Common myeloid progenitor, CD34-positive (primary cell): ENCODE data around the gene IRX6.

Source experiments
- CTCF ChIA-PET: fragments of 350-600 bp; sonication (Branson Sonifier 250); formaldehyde crosslinking; loops from one replicate; lab custom pipeline; 2021; ENCODE audit warnings: antibody characterized with exemption; lab: Charles Lee
- POLR2A ChIA-PET: fragments of 350-600 bp; sonication (Branson Sonifier 250); formaldehyde crosslinking; loops from one replicate; lab custom pipeline; 2021; ENCODE audit warnings: antibody characterized with exemption; lab: Charles Lee
- DNase-seq, 3 donors: peaks; one replicate each; pipeline versions ENCODE4 v3.0.0 to v3.0.0-alpha.2; 2013
- H3K27ac ChIP-seq, 2 experiments: 1 replicate in 1 of 2; 2 replicates in 1 of 2; pipeline ENCODE4 v1.7.0; 2013; ENCODE audit warnings: inconsistent platforms in 2 of 2, low read length in 2 of 2, mild to moderate bottlenecking in 2 of 2, low read depth in 1 of 2, moderate library complexity in 1 of 2; ENCODE audit not compliant: severe bottlenecking in 2 of 2, insufficient read depth in 1 of 2, poor library complexity in 1 of 2
- H3K27me3 ChIP-seq, 5 experiments: replicated peaks in 2 of 5; 1 replicate in 3 of 5; 2 replicates in 2 of 5; pipeline versions ENCODE4 v1.6.1 to v1.7.0; 2013; ENCODE audit warnings: low read length in 4 of 5, mild to moderate bottlenecking in 2 of 5, moderate library complexity in 2 of 5, inconsistent platforms in 1 of 5; ENCODE audit not compliant: insufficient read depth in 5 of 5, control insufficient read depth in 4 of 5
- H3K36me3 ChIP-seq, 4 experiments: 1 replicate in 2 of 4; 2 replicates in 2 of 4; pipeline versions ENCODE4 v1.6.1 to v1.7.0; 2013; ENCODE audit warnings: low read length in 3 of 4, control low read depth in 1 of 4, mild to moderate bottlenecking in 1 of 4; ENCODE audit not compliant: control insufficient read depth in 4 of 4, insufficient read depth in 4 of 4
- H3K4me1 ChIP-seq, 4 experiments: 1 replicate in 3 of 4; 2 replicates in 1 of 4; pipeline versions ENCODE4 v1.6.1 to v1.7.1; 2013; ENCODE audit warnings: low read length in 3 of 4, mild to moderate bottlenecking in 3 of 4, control low read depth in 1 of 4, inconsistent platforms in 1 of 4, moderate library complexity in 1 of 4; ENCODE audit not compliant: control insufficient read depth in 4 of 4, insufficient read depth in 4 of 4; ENCODE audit errors: control extremely low read depth in 1 of 4
- H3K4me3 ChIP-seq, 7 experiments: 1 replicate in 4 of 7; 2 replicates in 3 of 7; pipeline versions ENCODE4 v1.5.1 to v1.7.0; 2013; ENCODE audit warnings: mild to moderate bottlenecking in 7 of 7, low read length in 6 of 7, moderate library complexity in 6 of 7, inconsistent platforms in 2 of 7, low read depth in 2 of 7, control low read depth in 1 of 7; ENCODE audit not compliant: insufficient read depth in 4 of 7, control insufficient read depth in 1 of 7; ENCODE audit errors: extremely low read depth in 1 of 7
- H3K9me3 ChIP-seq, 5 experiments: 1 replicate in 4 of 5; 2 replicates in 1 of 5; pipeline versions ENCODE4 v1.6.1 to v1.7.1; 2013; ENCODE audit warnings: low read length in 4 of 5, mild to moderate bottlenecking in 2 of 5, inconsistent platforms in 1 of 5, low read depth in 1 of 5, moderate library complexity in 1 of 5; ENCODE audit not compliant: control insufficient read depth in 4 of 5, insufficient read depth in 2 of 5; ENCODE audit errors: control extremely low read depth in 1 of 5
- whole genome bisulfite sequencing: methylation state at CpG from one replicate; pipeline ENCODE4 v1.1.5; 2013; ENCODE audit not compliant: insufficient coverage; 5-methylcytosine and 5-hydroxymethylcytosine counted together

Gene IRX6

GRCh38 chr16:55329791-55330428 is 5.9 kb downstream of the IRX6 start:
- POLR2A ChIA-PET = no interaction called here
- no peaks in the 10 kb centered on the region for H3K36me3 ChIP-seq

GRCh38 chr16:55330781-55331647 is 7.0 kb downstream of the IRX6 start:
- ChIA-PET POLR2A (no interaction called here), CTCF (interaction anchor here (0.9 kb wide), 1 partner anchor 8 kb away, joined by 3 read pairs; no protein-coding TSS in a partner anchor)
- DNase-seq = peak; percentile 29 to 57 (median 55)
- no peaks in the 10 kb centered on the region for H3K36me3 ChIP-seq
- H3K27me3 ChIP-seq = peaks cover 6 to 98% (median 52%) of the 10 kb centered on the region in 5 experiments
- 1% methylated on average over 35 of the region's 53 CpGs for WGBS
- no peak overlapping the region for H3K27ac ChIP-seq
- H3K4me3 ChIP-seq = peak overlapping the region in 5 of 7 experiments; percentile 32 to 61 (median 52)
- peaks cover 0 to 2% (median 0%) of the 10 kb centered on the region in 5 experiments for H3K9me3 ChIP-seq
- peaks cover 0 to 16% (median 8%) of the 10 kb centered on the region in 4 experiments for H3K4me1 ChIP-seq

More at GRCh38 chr16:55329791-55330428, 5.9 kb downstream of the IRX6 start:
- CTCF ChIA-PET = interaction anchor here (0.9 kb wide), 1 partner anchor 9 kb away, joined by 3 read pairs; no protein-coding TSS in a partner anchor
- Histone ChIP-seq H3K27ac (no peak overlapping the region), H3K27me3 (peaks cover 6 to 98% (median 58%) of the 10 kb centered on the region in 5 experiments), H3K4me1 (peaks cover 0 to 18% (median 8%) of the 10 kb centered on the region in 4 experiments), H3K4me3 (no peak overlapping the region), H3K9me3 (peaks cover 0 to 2% (median 0%) of the 10 kb centered on the region in 5 experiments)
- DNase-seq = no peak
- WGBS = 28% methylated on average over 8 of the region's 8 CpGs

GRCh38 chr16:55331648-55332185 is 7.7 kb downstream of the IRX6 start:
- 6% methylated on average over 25 of the region's 28 CpGs for WGBS
- H3K9me3 ChIP-seq = peaks cover 0 to 2% (median 0%) of the 10 kb centered on the region in 5 experiments
- CTCF ChIA-PET = no interaction called here

GRCh38 chr16:55333684-55334083 is 9.7 kb downstream of the IRX6 start:
- H3K9me3 ChIP-seq = peaks cover 0 to 2% (median 0%) of the 10 kb centered on the region in 5 experiments
- no CpG with 5 or more reads among the region's 2 CpGs for WGBS
- no peak overlapping the region for H3K4me3 ChIP-seq
- H3K27ac ChIP-seq = no peak overlapping the region
- peaks cover 0 to 16% (median 8%) of the 10 kb centered on the region in 4 experiments for H3K4me1 ChIP-seq
- ChIA-PET POLR2A (no interaction called here), CTCF (no interaction called here)
- H3K27me3 ChIP-seq = peaks cover 6 to 93% (median 44%) of the 10 kb centered on the region in 5 experiments
- no peaks in the 10 kb centered on the region for H3K36me3 ChIP-seq
- peak in 2 of 3 donors; percentile 9 to 13 for DNase-seq

More at GRCh38 chr16:55331648-55332185, 7.7 kb downstream of the IRX6 start:
- peaks cover 0 to 16% (median 8%) of the 10 kb centered on the region in 4 experiments for H3K4me1 ChIP-seq
- H3K4me3 ChIP-seq = peak overlapping the region in 4 of 7 experiments; percentile 16 to 61 (median 46)
- H3K36me3 ChIP-seq = no peaks in the 10 kb centered on the region
- no peak overlapping the region for H3K27ac ChIP-seq
- peaks cover 6 to 97% (median 49%) of the 10 kb centered on the region in 5 experiments for H3K27me3 ChIP-seq
- DNase-seq = no peak
- POLR2A ChIA-PET = no interaction called here

- Histone ChIP-seq H3K4me3 (no peak overlapping the region), H3K36me3 (no peaks in the 10 kb centered on the region), H3K27ac (no peak overlapping the region), H3K4me1 (no peaks in the 10 kb centered on the region), H3K27me3 (peaks cover 8 to 81% (median 15%) of the 10 kb centered on the region in 5 experiments), H3K9me3 (no peaks in the 10 kb centered on the region)
- peak; percentile 12 to 68 (median 57) for DNase-seq
- ChIA-PET CTCF (interaction anchor here (1.1 kb wide), 1 partner anchor 8 kb away, joined by 3 read pairs; no protein-coding TSS in a partner anchor), POLR2A (no interaction called here)
- WGBS = 7% methylated on average over 5 of the region's 5 CpGs
These were observed 14.6 kb downstream of the IRX6 start for GRCh38 chr16:55338646-55339045.

GRCh38 chr16:55340445-55340844 is 16.4 kb downstream of the IRX6 start:
- Histone ChIP-seq H3K27me3 (peaks cover 8 to 74% (median 19%) of the 10 kb centered on the region in 5 experiments), H3K4me1 (no peaks in the 10 kb centered on the region), H3K27ac (no peak overlapping the region), H3K36me3 (no peaks in the 10 kb centered on the region), H3K4me3 (no peak overlapping the region), H3K9me3 (no peaks in the 10 kb centered on the region)
- WGBS = 100% methylated on average over 1 of the region's 1 CpG
- ChIA-PET CTCF (no interaction called here), POLR2A (no interaction called here)
- no peak for DNase-seq
